ENCODE measurements around the gene CLBA1.

CLBA1 gene

DNA sequence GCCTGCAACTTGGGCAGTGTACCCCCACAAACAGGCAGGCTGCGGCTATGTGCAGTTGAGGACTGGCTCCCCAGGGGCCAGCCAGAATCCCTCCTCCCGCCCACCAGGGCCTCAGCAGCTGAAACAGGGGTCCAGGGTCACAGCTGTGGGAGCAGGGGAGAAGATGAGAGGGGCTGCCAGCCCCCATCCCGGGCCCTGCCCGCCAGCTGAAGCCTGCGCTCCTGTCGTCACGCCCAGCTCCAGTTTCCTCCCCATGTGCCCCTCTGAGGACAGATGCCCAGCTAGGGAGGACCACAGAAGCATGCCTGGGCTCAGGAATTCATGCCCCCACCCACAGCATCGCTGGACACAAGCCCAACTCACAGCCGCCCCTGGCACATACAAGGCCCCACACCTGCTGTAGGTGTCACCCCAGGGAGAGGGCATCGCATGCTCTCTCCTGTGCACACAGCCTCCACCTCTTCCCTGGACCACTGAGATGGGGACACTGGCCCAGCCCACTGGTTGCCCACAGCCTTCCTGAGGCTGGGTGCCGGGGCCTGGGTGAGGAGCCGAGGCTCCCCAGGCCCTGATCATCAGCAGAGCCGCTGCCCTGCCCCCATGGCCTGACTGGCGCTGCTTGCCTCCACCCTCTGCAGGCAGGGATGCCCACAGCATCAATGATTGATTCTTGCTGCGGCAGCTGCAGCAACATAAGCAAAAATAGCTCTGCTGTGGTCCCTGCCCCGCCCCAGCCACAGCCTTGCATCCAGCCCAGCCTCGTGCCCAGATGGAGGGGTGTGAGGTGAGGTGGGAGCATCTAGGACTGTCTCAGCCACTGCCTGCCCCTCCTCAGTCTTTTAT is 3.7 kb upstream of the CLBA1 start:
- DNase-seq (ENCODE audit: low read depth), result no peak
- TF ChIP-seq, protein P1, sequence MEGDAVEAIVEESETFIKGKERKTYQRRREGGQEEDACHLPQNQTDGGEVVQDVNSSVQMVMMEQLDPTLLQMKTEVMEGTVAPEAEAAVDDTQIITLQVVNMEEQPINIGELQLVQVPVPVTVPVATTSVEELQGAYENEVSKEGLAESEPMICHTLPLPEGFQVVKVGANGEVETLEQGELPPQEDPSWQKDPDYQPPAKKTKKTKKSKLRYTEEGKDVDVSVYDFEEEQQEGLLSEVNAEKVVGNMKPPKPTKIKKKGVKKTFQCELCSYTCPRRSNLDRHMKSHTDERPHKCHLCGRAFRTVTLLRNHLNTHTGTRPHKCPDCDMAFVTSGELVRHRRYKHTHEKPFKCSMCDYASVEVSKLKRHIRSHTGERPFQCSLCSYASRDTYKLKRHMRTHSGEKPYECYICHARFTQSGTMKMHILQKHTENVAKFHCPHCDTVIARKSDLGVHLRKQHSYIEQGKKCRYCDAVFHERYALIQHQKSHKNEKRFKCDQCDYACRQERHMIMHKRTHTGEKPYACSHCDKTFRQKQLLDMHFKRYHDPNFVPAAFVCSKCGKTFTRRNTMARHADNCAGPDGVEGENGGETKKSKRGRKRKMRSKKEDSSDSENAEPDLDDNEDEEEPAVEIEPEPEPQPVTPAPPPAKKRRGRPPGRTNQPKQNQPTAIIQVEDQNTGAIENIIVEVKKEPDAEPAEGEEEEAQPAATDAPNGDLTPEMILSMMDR (IDR thresholded peaks at IDR 0.05; ENCODE audit: low read depth, low read length, missing control alignments), result no peak
- H3K4me3 ChIP-seq (ENCODE audit: low read depth, low read length), result no peak overlapping the region
- in situ Hi-C loops (cut with HindIII; ENCODE audit: low sequenced_read_pairs), result no loop called here

DNA sequence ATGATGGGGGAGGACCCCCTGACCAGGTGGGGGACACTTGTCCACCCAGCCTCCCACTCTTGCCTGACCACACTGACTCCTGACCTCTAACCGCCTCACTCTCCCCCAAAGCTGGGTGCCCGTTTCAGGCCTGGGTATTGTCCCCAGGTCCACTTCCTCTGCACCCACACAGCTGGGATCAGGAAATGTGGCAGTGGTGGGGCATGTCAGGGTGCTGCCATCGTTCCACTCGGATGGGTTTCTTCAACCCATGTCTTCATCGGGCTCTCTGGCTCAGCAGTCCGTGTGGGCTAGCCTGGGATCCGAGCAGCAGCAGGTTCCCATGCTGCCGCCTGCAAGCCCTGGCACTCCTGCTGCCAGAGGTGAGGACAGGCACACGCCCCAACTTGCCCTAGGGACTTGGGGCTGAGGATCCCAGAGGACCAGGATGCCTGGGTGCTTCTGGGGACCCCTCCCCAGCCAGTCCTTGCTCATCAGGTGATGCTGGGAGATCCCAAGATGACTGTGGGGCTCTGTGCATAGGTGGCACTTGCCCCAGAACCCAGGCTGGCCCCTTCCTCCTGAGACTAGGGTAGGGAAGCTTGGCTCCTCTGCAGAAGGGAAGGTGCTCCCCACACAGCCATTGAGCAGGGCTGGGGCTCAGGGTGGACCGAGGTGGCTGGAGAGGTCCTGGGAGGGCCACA is 2.9 kb upstream of the CLBA1 start:
- TF ChIP-seq, protein P1 (IDR thresholded peaks at IDR 0.05; ENCODE audit: low read depth, low read length, missing control alignments), result no peak
- DNase-seq (ENCODE audit: low read depth), result no peak
- in situ Hi-C loops (cut with HindIII; ENCODE audit: low sequenced_read_pairs), result no loop called here
- H3K4me3 ChIP-seq (ENCODE audit: low read depth, low read length), result no peak overlapping the region

DNA sequence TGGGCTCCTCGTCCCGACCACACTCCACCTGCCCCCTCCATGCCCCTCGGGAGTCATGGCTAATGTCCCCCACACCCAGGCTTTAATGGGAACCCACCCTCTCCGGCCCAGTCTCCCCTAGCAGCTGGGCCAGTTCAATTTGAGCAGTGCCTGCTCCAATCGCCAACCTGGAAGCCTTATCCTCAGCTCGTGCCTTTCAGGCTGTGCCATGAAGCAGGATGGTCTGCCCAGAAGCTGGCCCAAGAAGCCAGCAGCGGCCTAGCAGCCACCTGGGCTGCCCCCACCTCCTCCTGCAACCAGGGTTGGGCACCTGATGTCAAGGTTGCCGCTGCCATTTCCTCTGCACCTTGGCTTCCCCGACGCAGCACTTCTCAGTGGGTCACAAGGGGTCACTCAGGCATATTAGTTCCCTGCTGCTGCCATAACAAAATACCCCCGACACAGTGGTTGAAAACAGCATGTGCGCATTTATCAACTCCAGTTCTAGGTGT is 2.3 kb upstream of the CLBA1 start:
- in situ Hi-C loops (cut with HindIII; ENCODE audit: low sequenced_read_pairs), result no loop called here
- no peak overlapping the region for H3K4me3 ChIP-seq (ENCODE audit: low read depth, low read length)
- TF ChIP-seq, protein P1 (IDR thresholded peaks at IDR 0.05; ENCODE audit: low read depth, low read length, missing control alignments), result no peak
- DNase-seq (ENCODE audit: low read depth), result no peak

DNA sequence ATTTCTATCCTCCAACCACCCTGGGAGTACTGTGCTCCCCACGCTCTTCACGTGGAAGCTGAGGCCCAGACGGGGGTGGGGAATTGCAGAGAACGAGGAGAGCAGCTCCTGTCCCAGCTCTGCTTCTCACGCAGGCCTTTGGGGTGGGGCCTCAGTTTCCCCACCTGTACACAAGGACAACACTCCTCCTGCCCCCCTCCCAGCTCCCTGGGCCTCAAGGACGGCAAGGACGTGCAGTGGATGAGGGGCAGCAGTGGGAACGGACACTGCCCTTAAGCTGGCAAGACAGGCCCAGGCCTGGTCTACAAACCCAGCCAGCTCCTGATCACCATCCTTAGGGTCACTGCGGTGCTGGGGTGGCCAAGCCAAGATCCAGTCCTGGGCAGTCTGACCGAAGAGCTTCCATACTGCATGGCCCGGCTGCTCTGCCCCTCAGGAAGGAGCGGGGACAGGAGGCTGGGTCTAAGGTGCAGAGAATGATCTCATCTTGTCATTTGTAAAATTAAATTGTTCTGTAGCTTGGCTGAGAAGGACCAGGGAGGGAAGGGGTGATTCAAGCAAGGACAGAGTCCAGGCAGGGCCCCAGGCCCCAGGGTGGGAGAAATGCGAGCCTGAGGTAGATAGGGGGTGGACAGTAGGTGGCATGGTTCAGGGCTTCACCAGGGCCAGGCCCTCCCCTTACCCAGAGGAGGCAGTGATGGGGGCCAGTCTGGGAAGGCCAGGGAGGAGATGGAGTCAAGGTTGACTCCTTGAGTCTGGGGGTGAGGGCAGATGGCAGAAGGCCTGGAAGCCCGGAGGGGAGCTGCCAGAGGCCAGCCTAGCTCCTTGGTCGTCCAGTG is 1.3 kb upstream of the CLBA1 start:
- TF ChIP-seq, protein P1 (IDR thresholded peaks at IDR 0.05; ENCODE audit: low read depth, low read length, missing control alignments), result no peak
- DNase-seq (ENCODE audit: low read depth), result no peak
- in situ Hi-C loops (cut with HindIII; ENCODE audit: low sequenced_read_pairs), result no loop called here
- H3K4me3 ChIP-seq (ENCODE audit: low read depth, low read length), result no peak overlapping the region

DNA sequence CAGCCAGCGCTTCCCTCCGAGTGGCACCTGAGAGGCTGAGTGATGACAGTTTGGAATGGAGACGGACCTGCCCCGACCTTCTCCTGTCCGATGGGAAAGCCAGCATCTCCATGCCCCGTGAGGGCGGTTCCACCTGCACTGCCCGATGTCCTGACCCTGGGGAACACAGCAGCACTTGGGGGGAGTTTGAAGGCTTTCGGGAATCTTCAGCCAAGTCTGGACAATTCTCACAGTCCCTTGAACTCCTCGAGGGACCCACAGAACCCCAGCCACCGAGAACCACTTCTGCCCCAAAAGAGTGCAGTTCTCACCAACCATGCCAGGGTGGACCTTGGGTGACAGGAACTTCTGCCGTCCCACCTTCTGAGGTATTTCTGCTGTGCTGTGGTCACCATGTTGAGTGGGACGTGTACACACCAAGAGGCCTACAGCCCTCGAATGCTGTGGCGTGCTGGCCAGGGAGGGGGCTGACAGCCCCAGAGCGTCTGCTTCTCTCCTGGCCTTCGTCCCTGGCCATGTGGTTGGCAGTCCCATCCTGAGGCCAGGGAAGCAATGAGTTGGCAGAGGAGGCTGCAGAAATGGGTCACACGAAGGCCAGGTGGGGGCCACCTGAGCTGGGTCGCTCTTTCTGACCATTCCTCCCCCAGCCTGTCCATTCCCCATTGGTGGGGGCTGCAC is 1.0 kb downstream of the CLBA1 start:
- no peak for DNase-seq (ENCODE audit: low read depth)
- H3K4me3 ChIP-seq (ENCODE audit: low read depth, low read length), result peak overlapping the region; percentile 61
- TF ChIP-seq, protein P1 (IDR thresholded peaks at IDR 0.05; ENCODE audit: low read depth, low read length, missing control alignments), result no peak
- in situ Hi-C loops (cut with HindIII; ENCODE audit: low sequenced_read_pairs), result no loop called here
